ENCODE results near the gene GPR33.
A peak's percentile ranks its signal among the peaks of the same experiment; 100 is the strongest.
"Not testable (repeated sequence)": the region's sequence is repeated elsewhere in the genome, so short reads cannot be mapped to it uniquely, and the experiment has no call there.

Gene GPR33

GRCh38 chr14:31457665-31458659 is 29.9 kb downstream of the GPR33 start:
- no peak for DNase-seq

GRCh38 chr14:31456841-31457664 is 30.8 kb downstream of the GPR33 start, which contains the start of gene DTD2:
Gene DTD2 (minus strand): TSS chr14:31457506. CDS start chr14:31457393, 113 bp downstream.
- DNase-seq = peak; percentile 92 to 93

GRCh38 chr14:31449971-31450610 is 37.7 kb downstream of the GPR33 start:
- DNase-seq = peak in 1 of 2 donors; percentile 24

GRCh38 chr14:31449136-31449535 is 38.7 kb downstream of the GPR33 start:
- DNase-seq = no peak

- no peak for DNase-seq
Observed at GRCh38 chr14:31445703-31446102, 42.1 kb downstream of the GPR33 start.

- no peak for DNase-seq
Observed at GRCh38 chr14:31442284-31442683, 45.6 kb downstream of the GPR33 start.

GRCh38 chr14:31441273-31442111 is 46.3 kb downstream of the GPR33 start:
- no peak for DNase-seq

- DNase-seq = no peak
Observed at GRCh38 chr14:31440280-31440679, 47.6 kb downstream of the GPR33 start.

- no peak for DNase-seq
Observed at GRCh38 chr14:31439561-31439960, 48.3 kb downstream of the GPR33 start.

GRCh38 chr14:31437045-31437691 is 50.7 kb downstream of the GPR33 start:
- not testable (repeated sequence) for DNase-seq

GRCh38 chr14:31435276-31435675 is 52.6 kb downstream of the GPR33 start:
- no peak for DNase-seq
